ENCODE results near the gene ABAT.

DNA sequence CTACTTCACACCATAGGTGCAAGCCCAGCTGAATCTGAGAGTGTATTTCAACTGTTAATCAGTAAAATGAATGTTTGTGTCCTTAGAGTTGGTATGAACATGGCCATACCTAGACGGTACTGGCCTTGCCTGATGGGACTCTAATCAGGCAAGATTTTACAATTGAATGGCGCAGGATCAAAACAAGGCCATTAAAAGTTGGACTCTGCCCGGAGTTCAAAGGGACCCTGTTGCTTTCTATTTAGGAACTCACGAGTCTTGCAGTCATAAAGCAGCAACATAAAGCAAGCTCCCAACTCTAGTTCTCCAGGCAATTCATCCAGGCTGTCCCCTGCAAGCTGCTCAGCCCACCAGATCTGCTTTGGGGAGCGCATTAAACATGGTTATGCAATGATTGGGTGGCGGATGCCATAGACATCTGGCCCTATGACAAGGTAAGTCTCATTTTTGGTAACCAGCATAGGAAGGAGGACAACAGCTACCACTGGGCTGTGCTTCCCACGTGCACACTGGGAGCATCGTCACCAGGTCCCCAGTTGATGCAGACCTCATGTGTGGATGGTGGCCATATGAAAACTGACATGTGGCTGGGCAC is 114.3 kb downstream of the ABAT start:
- TF ChIP-seq POLR2A (IDR thresholded peaks at IDR 0.05) = no peak
- TF ChIP-seq, protein P1, sequence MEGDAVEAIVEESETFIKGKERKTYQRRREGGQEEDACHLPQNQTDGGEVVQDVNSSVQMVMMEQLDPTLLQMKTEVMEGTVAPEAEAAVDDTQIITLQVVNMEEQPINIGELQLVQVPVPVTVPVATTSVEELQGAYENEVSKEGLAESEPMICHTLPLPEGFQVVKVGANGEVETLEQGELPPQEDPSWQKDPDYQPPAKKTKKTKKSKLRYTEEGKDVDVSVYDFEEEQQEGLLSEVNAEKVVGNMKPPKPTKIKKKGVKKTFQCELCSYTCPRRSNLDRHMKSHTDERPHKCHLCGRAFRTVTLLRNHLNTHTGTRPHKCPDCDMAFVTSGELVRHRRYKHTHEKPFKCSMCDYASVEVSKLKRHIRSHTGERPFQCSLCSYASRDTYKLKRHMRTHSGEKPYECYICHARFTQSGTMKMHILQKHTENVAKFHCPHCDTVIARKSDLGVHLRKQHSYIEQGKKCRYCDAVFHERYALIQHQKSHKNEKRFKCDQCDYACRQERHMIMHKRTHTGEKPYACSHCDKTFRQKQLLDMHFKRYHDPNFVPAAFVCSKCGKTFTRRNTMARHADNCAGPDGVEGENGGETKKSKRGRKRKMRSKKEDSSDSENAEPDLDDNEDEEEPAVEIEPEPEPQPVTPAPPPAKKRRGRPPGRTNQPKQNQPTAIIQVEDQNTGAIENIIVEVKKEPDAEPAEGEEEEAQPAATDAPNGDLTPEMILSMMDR (IDR thresholded peaks at IDR 0.05) = no peak

Measured in Peyer's patch (tissue), 4 donors.